Left cardiac atrium (tissue), 4 donors: Measurements from ENCODE around the gene A1BG. TPM values are rescaled to one million over a fixed set of nuclear protein-coding genes. Genes with fewer than 3 reads are reported as not detected.
"Not testable (repeated sequence)": the region's sequence is repeated elsewhere in the genome, so short reads cannot be mapped to it uniquely, and the experiment has no call there.

Experiments
- ATAC-seq, 2 donors: fragments of 200-7000 bp; cut with Tn5 transposase; one replicate each; pipeline ENCODE4 v1.9.1; 2020; ENCODE audit warnings: mild to moderate bottlenecking in 2 of 2, moderate library complexity in 2 of 2
- DNase-seq: peaks from one replicate; pipeline ENCODE4 v3.0.0-alpha.2; 2020
- intact Hi-C, 2 donors: fragments of 100-400 bp; cut with DNase I; formaldehyde crosslinking; loops; one replicate each; pipeline versions ENCODE4 v1.14.1 to v1.15.1; 2022 to 2023
- total RNA-seq, 2 donors: library from RNA; stranded (reverse); fragmentation: NEBNext Ultra II Directional; extraction: Animal tissue kit (Norgen Biotek cat#: 25700); gene quantifications; one replicate each; pipeline ENCODE4 v1.2.1, GENCODE V29; 2021
- donor health status: DM: no; HTN: yes; CAD: no.
- donor health status: DM: no; HTN: yes; CAD: no; lungs with severe emphysema.
- donor health status: DM: yes; HTN: yes; CAD: no.
- donor health status: Dilated cardiomyopathy.

Gene A1BG
- total RNA-seq, 2 donors from 2014 or later, result 18.3 to 18.9 TPM

DNA sequence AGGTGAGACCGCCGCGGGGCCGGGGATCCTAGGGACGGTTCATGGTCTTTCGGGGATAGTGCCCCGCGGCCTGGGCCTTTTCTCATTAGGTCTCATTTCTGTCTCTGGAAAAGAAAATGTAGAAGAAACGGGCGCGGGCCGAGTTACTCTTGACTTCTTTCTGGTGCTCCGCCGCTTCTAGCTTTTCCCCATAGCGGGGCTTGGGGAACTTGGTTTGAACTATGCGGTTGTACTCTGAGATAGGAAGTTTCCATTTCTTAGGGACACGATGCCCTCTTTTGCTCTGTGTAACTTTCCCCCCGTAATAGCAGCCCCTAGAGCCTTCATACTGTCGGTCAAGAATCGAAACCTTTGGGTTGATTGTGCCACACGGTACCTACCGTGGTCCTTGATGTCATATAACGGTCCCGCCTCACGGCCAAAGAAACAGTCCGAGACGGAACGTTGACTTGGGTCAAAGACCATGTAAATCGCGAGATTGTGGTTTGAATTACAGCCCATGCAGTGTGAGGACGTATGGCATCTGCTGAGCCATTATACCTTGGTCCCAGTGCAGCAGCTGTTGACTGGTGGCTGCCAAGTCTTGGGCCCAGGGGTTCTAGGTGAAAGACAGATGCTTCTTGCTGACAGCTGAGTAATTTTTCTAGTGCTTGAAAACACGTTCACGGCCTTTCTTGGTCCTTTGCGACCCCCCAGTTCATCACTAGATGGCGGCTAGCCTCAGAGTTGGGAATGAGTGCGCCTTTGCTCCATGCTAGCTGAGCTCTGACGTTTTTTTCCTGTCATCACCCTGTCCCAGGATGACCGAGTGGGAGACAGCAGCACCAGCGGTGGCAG, 34.3 kb upstream of the A1BG start:
- DNase-seq (no peak), ATAC-seq (no peak)
- intact Hi-C loops, result no loop called here

DNA sequence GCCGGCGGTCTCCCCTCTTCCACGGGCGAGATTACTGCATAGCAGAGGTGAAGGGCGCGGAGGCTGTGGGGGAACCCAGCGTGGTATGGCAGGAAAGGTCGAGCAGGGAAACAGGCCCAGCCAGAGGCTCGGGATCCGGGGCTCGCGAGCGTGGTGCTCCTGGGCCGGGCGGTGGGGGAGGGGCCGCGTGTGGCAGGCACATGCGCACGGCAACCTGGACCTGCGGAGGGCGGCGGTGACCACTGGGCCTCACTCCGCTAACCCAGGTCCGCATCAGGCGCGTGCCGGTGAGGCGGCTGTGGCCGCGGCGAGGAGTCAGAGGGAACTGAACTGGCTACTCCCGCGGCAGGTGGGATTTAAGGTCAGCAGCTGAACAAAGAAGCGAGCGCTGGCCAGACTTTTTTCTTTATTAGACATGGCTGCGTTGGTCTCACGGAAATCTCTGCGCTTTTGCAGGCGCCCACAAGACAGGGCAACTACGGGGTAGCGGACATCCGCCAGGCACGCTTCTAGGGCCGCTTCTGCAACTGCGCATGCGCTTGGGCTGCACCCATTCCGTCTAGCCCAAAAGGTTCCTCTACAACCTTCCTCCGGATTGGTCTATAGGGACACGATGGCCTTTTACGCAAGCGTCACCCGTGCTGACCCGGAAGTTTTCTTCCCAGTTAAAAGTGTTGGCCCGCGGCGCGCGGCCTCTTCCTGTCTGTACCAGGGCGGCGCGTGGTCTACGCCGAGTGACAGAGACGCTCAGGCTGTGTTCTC, 33.5 kb upstream of the A1BG start, which contains the start of gene RPS5:
Gene RPS5 (plus strand): TSS at position 694 of the 762 bp plus-strand sequence. CDS start 869 bp downstream, outside the sequence.
- ATAC-seq (peak; percentile 95 to 97), DNase-seq (peak; percentile 95)
- intact Hi-C loops, result no loop called here

DNA sequence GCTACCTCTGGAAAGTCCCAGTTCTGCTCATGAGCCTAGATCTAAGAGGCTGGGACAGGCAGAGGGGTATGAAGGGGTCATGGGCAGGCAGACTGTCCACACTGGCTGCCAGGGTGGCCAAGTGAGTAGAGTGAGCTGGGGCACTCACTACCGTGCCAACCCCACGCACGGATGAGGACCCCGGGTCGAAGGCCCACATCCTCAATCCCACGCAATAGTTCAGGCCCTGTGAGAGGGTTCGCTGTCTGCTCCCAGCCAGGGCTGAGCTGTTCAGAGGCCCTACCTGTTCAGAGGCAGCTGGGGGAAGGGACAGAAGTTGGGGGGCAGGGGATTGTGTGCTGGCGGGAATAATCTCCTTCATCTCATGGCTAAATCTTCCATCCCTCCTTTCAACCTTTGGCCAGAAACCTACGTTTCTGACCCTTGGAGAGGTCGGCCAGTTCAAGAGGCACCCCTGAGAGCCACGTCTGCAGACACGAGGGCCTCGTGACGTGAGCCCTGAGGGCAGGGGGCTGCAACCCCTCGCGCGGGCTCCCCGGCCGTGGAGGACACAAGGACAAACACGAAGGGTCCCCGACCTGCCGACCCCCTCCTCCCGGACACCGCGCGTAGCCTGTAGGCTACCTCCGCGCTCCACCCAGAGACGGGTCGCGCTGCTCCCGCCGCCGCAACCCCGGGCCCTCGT, 32.7 kb upstream of the A1BG start:
- ATAC-seq (peak; percentile 16 to 23), DNase-seq (peak; percentile 46)
- intact Hi-C loops, result no loop called here

DNA sequence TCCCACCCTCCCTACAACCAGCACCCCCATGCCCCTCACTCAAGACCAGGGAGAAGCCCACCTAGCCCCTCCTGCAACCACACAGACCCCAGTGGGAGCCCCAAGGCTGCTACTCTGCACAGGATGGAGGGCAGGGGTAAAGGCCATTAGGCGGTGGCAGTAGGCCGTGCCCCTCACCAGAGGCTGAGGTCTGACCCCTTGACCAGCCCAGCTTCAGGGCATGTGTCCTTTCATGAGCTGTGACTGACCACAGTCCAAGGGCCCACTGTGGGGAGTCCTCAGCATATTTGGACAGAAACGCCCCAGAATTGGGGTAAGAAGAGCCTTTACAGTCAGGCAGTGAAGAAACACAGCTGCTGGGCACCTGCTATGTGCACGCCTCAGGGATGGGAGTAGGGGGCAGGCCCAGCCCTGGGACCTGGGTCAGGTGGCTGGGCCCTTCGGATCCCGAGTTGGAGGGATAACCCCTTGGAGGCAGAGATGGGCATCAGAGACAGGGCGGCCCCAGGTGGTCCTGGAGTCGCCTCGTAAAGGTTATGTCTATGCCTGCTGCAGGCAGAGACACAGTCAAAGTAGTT, 32.1 kb upstream of the A1BG start:
- ATAC-seq, result no peak
- no peak for DNase-seq
- intact Hi-C loops, result no loop called here

GRCh38 chr19:58382997-58383603, 29.8 kb upstream of the A1BG start:
- no peak for DNase-seq
- ATAC-seq, result no peak

GRCh38 chr19:58381460-58382212, 28.3 kb upstream of the A1BG start:
- DNase-seq, result no peak
- intact Hi-C loops, result no loop called here
- no peak for ATAC-seq

More at GRCh38 chr19:58382997-58383603, 29.8 kb upstream of the A1BG start:
- intact Hi-C loops, result no loop called here

DNA sequence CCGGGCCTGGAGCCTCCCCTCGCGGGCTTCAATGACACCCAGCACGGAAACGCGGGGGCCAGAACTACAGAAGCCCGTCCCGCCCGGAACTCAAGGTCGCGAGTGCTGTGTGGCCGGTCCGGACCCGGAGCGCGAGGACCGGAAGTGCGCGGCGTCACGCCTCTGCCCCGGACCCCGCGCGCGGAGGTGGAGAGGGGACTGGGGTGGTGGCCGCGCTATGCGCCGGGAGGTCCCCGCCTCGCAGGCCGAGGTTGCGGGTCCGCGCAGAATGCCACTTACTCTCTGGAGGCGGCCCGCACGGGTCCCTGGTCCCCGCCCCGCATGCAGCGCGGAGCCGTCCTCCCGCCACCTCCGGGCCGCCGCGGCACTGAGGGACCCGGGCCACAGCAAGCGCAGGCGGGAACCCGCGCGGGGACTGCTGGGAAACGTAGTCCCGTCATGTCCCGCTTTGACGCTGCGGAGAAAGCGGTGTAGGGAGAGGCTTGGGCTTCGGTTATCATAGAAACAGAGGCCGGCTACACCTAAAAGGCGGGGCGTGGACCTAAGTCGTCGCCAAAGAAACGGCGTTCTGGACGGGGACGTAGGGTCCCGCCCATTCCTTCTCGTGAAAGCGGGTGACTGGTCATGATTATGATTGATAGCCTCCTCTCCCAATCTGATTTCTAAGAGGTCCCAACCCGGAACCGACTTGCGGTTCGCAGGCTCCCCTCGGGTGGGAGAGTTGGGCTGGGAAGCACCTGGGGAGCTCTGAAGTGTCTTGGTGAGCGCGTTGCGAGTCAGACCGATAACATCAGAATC, 27.6 kb upstream of the A1BG start, which contains the start of gene ZNF837:
Gene ZNF837 (minus strand): TSS at position 369 of the 798 bp plus-strand sequence. CDS start 11,698 bp downstream, outside the sequence.
- peak; percentile 96 for ATAC-seq
- peak; percentile 99 for DNase-seq
- intact Hi-C loops, result no loop called here

DNA sequence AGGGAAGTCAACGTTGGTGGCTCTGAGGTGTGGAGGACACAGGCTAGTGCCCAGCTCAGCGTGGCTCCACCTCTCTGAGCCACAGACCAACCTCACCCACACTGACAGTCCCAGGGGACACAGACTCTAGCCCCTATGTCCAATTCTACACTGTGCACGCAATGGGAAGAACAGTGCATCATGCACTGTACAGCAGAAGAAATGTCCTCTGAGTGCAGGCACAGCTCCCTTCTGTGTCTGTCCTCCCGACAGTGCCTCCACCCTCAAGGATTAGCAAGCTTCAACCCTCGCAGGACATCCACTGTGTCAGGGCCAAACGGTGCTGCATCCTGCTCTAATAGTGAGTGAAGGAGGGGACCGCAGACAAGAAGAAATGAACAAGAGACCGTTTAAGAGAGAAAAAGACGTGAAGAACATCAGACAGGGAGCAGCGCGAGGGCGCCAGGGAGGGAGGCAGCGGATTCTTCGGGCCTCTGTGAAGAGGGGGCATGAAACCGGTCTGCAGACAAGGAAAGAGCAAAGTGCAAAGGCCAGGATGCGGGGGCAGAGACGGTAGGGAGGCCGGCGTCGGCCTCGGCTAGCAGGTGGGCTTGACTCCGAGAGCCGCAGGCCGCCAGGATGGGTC, 26.9 kb upstream of the A1BG start:
- DNase-seq (no peak), ATAC-seq (no peak)
- intact Hi-C loops, result no loop called here

DNA sequence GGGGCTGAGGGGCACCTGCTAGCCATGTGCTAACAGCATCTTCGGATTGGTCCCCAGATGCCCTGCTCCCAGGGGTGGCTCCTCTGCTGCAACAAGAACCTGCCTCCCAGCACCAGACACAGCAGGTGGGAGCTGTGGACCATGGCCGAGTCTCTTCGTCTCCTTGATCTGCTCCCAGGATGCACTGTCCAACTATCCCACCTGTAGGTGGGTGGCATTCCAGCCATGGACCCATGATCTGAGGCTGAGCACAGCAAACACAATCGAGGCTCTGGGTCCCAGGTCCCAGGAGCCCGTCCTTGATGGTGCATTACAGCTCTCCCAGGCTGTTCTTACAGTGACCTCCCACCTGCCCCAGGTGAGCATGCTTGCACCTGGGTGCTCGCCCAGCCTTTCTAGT, 26.0 kb upstream of the A1BG start:
- no peak for DNase-seq
- ATAC-seq, result no peak
- intact Hi-C loops, result no loop called here

DNA sequence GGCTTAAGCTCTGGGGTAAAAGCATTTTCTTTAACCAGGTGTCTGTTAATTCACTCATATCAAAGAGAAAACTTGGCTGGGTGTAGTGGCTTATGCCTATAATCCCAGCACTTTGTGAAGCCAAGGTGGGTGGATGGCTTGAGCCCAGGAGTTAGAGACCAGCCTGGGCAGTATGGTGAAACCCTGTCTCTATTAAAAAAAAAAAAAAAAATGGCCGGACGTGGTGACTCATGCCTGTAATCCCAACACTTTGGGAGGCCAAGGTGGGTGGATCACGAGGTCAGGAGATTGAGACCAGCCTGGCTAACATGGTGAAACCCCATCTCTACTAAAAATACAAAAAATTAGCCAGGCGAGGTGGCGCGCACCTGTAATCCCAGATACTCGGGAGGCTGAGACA, 23.4 kb upstream of the A1BG start:
- intact Hi-C loops, DNase-seq, ATAC-seq: not testable (repeated sequence)

DNA sequence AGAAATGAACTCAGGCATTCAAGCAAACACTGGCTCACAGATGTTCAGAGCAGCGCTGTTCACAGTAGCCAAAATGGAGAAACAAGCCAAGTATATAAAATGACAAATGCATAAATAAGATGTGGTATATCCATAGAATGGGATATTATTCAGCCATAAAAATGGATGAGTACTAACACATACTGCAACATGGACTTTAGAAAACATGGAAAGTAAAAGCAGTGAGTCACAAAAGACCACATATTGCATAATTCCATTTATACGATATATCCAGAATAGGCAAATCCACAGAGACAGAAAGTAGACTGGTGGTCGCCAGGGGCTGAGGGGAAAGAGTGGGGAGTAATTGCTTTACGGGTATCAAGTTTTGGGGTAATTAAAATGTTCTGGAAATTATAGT, 20.9 kb upstream of the A1BG start:
- intact Hi-C loops, result no loop called here
- DNase-seq, result no peak

GRCh38 chr19:58372311-58373133, 19.2 kb upstream of the A1BG start:
- DNase-seq (no peak), ATAC-seq (peak; percentile 38 to 75)
- intact Hi-C loops, result no loop called here

More for the DNA sequence above, 20.9 kb upstream of the A1BG start:
- no peak for ATAC-seq

GRCh38 chr19:58368561-58369360, 15.5 kb upstream of the A1BG start:
- intact Hi-C loops, result no loop called here
- DNase-seq (no peak), ATAC-seq (peak in 1 of 2 donors; percentile 23)

DNA sequence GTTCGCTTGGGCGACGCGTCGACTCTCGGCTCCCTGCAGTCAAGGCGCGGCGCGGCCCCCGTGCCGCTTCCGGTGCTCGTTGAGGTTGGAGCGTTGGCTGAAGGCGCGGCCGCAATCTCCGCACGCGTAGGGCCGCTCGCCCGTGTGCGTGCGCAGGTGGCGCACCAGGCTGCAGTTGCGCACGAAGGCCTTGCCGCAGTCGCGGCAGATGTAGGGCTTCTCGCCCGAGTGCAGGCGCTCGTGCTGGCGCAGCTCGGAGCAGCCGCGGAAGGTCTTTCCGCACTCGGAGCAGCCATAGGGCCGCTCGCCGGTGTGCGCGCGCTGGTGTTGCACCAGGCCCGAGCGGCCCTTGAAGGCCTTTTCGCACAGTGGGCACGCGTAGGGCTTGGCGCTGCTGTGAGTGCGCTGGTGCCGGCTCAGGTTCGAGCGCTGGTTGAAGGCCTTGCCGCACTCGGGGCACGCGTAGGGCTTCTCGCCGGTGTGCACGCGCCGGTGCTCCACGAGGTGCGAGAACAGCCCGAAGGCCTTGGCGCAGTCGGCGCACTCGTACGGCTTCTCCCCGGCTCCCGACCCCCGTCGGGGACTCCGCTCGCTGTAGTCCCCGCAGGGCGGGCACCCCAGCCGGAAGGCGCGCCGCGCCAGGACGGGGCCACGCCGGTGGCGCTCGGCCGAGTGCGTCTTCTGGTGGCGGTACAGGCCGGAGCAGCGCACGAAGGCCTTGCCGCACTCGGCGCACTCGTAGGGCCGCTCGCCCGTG, 14.6 kb upstream of the A1BG start:
- intact Hi-C loops, result no loop called here
- ATAC-seq, result no peak
- DNase-seq, result no peak
